Trophoblast cell (in vitro differentiated cells and primary cell): ENCODE measurements around the gene KRTAP10-4.

ENCODE experiments used
- DNase-seq, 2 donors: peaks; one replicate each; pipeline ENCODE4 v3.0.0-alpha.2; 2016
- H2AFZ ChIP-seq: 2 replicates; pipeline ENCODE4 v1.6.1; 2013; ENCODE audit warnings: low read length, moderate library complexity, mild to moderate bottlenecking; ENCODE audit not compliant: insufficient read depth, poor library complexity
- H2AK5ac ChIP-seq: 2 replicates; pipeline ENCODE4 v1.6.1; 2013; ENCODE audit warnings: mild to moderate bottlenecking, low read length
- H2BK120ac ChIP-seq: 2 replicates; pipeline ENCODE4 v1.6.1; 2013; ENCODE audit warnings: low read length, mild to moderate bottlenecking, moderate library complexity; ENCODE audit not compliant: insufficient read depth, poor library complexity
- H2BK12ac ChIP-seq: 2 replicates; pipeline ENCODE4 v1.6.1; 2013; ENCODE audit warnings: mild to moderate bottlenecking, low read length, moderate library complexity
- H2BK5ac ChIP-seq: 2 replicates; pipeline ENCODE4 v1.6.1; 2013; ENCODE audit warnings: low read length, low read depth, moderate library complexity, mild to moderate bottlenecking; ENCODE audit not compliant: poor library complexity
- H3K14ac ChIP-seq: 2 replicates; pipeline ENCODE4 v1.6.1; 2013; ENCODE audit warnings: mild to moderate bottlenecking, low read length
- H3K18ac ChIP-seq: 2 replicates; pipeline ENCODE4 v1.6.1; 2013; ENCODE audit warnings: mild to moderate bottlenecking, low read length
- H3K23ac ChIP-seq: 2 replicates; pipeline ENCODE4 v1.6.1; 2013; ENCODE audit warnings: low read length
- H3K27ac ChIP-seq: 2 replicates; pipeline ENCODE4 v1.5.1; 2013; ENCODE audit warnings: low read depth, mild to moderate bottlenecking, inconsistent platforms, low read length, moderate library complexity
- H3K27me3 ChIP-seq: 2 replicates; pipeline ENCODE4 v1.6.1; 2013; ENCODE audit warnings: inconsistent platforms, mild to moderate bottlenecking, low read length, moderate library complexity; ENCODE audit not compliant: insufficient read depth
- H3K36me3 ChIP-seq, 2 experiments: 1 replicate in 1 of 2; 2 replicates in 1 of 2; pipeline ENCODE4 v1.6.1; 2013; ENCODE audit warnings: low read length in 2 of 2, mild to moderate bottlenecking in 2 of 2, moderate library complexity in 1 of 2; ENCODE audit not compliant: insufficient read depth in 2 of 2, control insufficient read depth in 1 of 2
- H3K4ac ChIP-seq: 2 replicates; pipeline ENCODE4 v1.6.1; 2013; ENCODE audit warnings: low read depth, mild to moderate bottlenecking, low read length, moderate library complexity
- H3K4me1 ChIP-seq, 2 experiments: 1 replicate in 1 of 2; 2 replicates in 1 of 2; pipeline ENCODE4 v1.6.1; 2013; ENCODE audit warnings: low read length in 2 of 2, mild to moderate bottlenecking in 2 of 2, moderate library complexity in 1 of 2; ENCODE audit not compliant: insufficient read depth in 2 of 2, control insufficient read depth in 1 of 2
- H3K4me2 ChIP-seq: 2 replicates; pipeline ENCODE4 v1.6.1; 2013; ENCODE audit warnings: inconsistent platforms, mild to moderate bottlenecking, low read length, moderate library complexity
- H3K4me3 ChIP-seq: 2 replicates; pipeline ENCODE4 v1.5.1; 2013; ENCODE audit warnings: mild to moderate bottlenecking, low read depth, low read length, inconsistent platforms
- H3K79me1 ChIP-seq: one replicate; pipeline ENCODE4 v1.6.1; 2013; ENCODE audit warnings: low read length
- H3K79me2 ChIP-seq: 2 replicates; pipeline ENCODE4 v1.6.1; 2013; ENCODE audit warnings: low read length, mild to moderate bottlenecking; ENCODE audit not compliant: control insufficient read depth, insufficient read depth, poor library complexity
- H3K9ac ChIP-seq: 2 replicates; pipeline ENCODE4 v1.6.1; 2013; ENCODE audit warnings: mild to moderate bottlenecking, low read length
- H3K9me3 ChIP-seq: 2 replicates; pipeline ENCODE4 v1.6.1; 2013; ENCODE audit warnings: low read depth, mild to moderate bottlenecking, control low read depth, inconsistent platforms, low read length; ENCODE audit not compliant: insufficient read depth
- H4K12ac ChIP-seq: 2 replicates; pipeline ENCODE4 v1.6.1; 2013; ENCODE audit warnings: low read depth, mild to moderate bottlenecking, low read length, moderate library complexity
- H4K8ac ChIP-seq: 2 replicates; pipeline ENCODE4 v1.6.1; 2013; ENCODE audit warnings: low read depth, mild to moderate bottlenecking, low read length, moderate library complexity
- H4K91ac ChIP-seq: one replicate; pipeline ENCODE4 v1.6.1; 2013; ENCODE audit warnings: low read depth, mild to moderate bottlenecking, low read length, moderate library complexity
- WGBS: extraction: QIAGEN DNeasy Blood & Tissue Kit; methylation state at CpG from one replicate; pipeline ENCODE4 v1.1.7; 2013; ENCODE audit warnings: missing lambda C conversion rate; ENCODE audit not compliant: insufficient read length, insufficient coverage; ENCODE audit errors: extremely low coverage; 5-methylcytosine and 5-hydroxymethylcytosine counted together

Gene KRTAP10-4

DNA sequence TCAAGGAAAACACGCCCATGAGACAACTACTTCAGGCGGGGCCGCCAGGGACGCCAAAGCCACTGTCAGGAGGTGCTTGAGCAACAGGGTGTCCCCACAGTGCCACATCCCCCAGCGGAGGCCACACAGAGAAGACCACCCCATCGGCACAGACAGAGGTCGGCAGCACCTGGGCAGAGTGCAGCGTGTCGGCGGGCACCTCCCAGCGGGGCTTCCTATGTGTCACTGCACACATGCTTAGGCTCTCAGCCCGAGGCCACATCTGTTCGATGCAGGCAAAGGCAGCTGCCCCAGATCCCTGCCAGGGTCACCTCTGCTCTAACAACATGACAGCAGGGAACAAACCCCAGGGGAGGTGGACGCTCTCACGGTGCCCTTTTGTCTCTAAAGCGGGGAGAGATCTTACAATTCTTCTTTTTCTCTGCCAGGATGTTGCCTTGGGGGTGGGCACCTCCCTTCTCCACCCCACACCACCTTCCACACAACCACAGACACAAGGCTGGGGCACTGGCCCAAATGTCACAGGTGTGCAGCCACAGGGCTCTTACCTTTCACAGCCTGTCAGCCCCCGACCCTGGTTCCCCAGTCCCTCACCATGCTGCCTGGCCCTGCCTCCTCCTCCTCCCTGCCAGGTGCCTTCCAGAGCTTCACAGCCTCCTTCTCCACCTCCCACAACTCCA lies 42.5 kb downstream of the KRTAP10-4 start:
- no peak for DNase-seq
- H4K91ac ChIP-seq: no peak overlapping the region
- H3K4me1 ChIP-seq: no peaks in the 10 kb centered on the region
- H3K36me3 ChIP-seq: no peaks in the 10 kb centered on the region
- H2BK5ac ChIP-seq: no peak overlapping the region
- H2BK12ac ChIP-seq: no peak overlapping the region
- no peak overlapping the region for H4K8ac ChIP-seq
- H3K4me3 ChIP-seq: no peak overlapping the region
- no peaks in the 10 kb centered on the region for H3K79me2 ChIP-seq
- no peak overlapping the region for H4K12ac ChIP-seq
- no peak overlapping the region for H3K23ac ChIP-seq
- no peak overlapping the region for H3K4me2 ChIP-seq
- H3K4ac ChIP-seq: no peak overlapping the region
- no peak overlapping the region for H3K9ac ChIP-seq
- H3K14ac ChIP-seq: no peak overlapping the region
- peaks cover 28% of the 10 kb centered on the region for H3K9me3 ChIP-seq
- H2BK120ac ChIP-seq: no peak overlapping the region
- no peaks in the 10 kb centered on the region for H3K27me3 ChIP-seq
- no peaks in the 10 kb centered on the region for H3K79me1 ChIP-seq
- H3K27ac ChIP-seq: no peak overlapping the region
- H2AK5ac ChIP-seq: no peak overlapping the region
- no peak overlapping the region for H3K18ac ChIP-seq
- H2AFZ ChIP-seq: no peak overlapping the region
- no CpG with 5 or more reads among the region's 17 CpGs for WGBS

DNA sequence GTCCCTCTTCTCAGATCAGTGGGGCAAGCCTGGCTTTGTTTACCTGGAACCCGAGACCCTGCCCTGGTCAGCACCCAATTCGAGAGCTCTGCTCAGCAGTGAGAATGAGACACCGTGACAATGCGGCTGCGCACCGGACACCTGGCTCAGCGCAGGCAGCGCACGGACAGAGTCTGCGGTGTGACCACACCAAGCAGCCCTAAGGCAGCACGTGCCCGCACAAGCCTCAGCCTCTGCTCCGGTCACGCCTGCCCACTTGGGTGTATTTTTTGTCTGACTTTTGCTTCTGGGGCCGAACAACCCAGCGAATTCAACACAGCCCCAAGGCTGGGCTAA lies 43.0 kb downstream of the KRTAP10-4 start:
- H2BK5ac ChIP-seq: no peak overlapping the region
- peaks cover 26% of the 10 kb centered on the region for H3K9me3 ChIP-seq
- no peak overlapping the region for H3K4ac ChIP-seq
- no peaks in the 10 kb centered on the region for H3K36me3 ChIP-seq
- no peak overlapping the region for H3K14ac ChIP-seq
- H4K12ac ChIP-seq: no peak overlapping the region
- no peak overlapping the region for H3K4me2 ChIP-seq
- no peak overlapping the region for H2AK5ac ChIP-seq
- WGBS: no CpG with 5 or more reads among the region's 16 CpGs
- no peak overlapping the region for H3K23ac ChIP-seq
- no peak overlapping the region for H4K91ac ChIP-seq
- H3K79me2 ChIP-seq: no peaks in the 10 kb centered on the region
- H4K8ac ChIP-seq: no peak overlapping the region
- H3K4me1 ChIP-seq: no peaks in the 10 kb centered on the region
- no peak overlapping the region for H2BK12ac ChIP-seq
- no peaks in the 10 kb centered on the region for H3K79me1 ChIP-seq
- H3K4me3 ChIP-seq: no peak overlapping the region
- DNase-seq: no peak
- H3K18ac ChIP-seq: no peak overlapping the region
- H2BK120ac ChIP-seq: no peak overlapping the region
- H3K9ac ChIP-seq: no peak overlapping the region
- H2AFZ ChIP-seq: no peak overlapping the region
- H3K27ac ChIP-seq: no peak overlapping the region
- no peaks in the 10 kb centered on the region for H3K27me3 ChIP-seq

DNA sequence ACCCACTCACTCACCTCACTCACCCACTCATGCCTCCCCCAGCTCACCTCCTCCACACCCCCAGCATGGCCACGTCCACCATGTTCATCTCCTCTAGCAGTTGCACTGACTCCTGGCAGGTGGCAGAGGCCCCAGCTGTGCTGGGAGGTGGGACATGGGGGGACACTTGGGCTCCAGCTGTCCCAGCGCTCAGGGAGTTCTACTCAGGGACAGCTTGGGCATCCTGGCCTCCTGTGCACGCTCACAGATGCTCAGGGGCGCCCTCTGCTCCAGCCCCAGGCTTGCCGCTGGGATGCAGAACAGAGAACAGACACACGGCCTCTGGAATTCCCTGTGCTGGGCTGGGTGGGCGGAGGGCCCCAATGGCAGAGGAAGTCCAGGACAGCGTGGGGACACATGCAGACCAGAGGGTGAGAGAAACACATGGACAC lies 43.6 kb downstream of the KRTAP10-4 start:
- H3K79me1 ChIP-seq: no peaks in the 10 kb centered on the region
- WGBS: no CpG with 5 or more reads among the region's 8 CpGs

DNA sequence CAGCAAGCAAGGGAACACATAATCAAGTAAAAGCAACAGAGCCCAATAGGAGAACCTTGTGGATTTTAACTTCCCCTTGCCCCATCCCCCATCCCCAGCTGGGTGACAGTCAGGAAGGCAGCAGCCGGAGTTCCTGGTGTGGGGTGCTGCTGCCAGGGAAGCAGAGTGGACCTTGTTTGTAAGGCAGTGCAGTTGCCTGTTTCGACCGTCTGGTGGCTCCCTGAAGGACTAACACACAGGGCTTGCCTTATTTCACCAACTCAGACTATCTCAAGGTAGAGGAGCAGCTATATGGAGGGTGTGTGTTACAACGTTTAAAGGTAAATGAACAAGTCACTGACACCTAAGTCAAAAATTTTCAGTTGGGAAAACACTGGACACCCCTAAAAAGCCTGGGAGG lies 45.0 kb downstream of the KRTAP10-4 start:
- Histone ChIP-seq H3K27ac (no peak overlapping the region), H3K36me3 (no peaks in the 10 kb centered on the region), H3K9me3 (peaks cover 17% of the 10 kb centered on the region), H3K79me1 (no peaks in the 10 kb centered on the region), H3K79me2 (no peaks in the 10 kb centered on the region), H2AFZ (no peak overlapping the region), H2BK12ac (no peak overlapping the region), H3K27me3 (no peaks in the 10 kb centered on the region), H2BK5ac (no peak overlapping the region), H4K8ac (no peak overlapping the region), H3K18ac (no peak overlapping the region), H3K14ac (no peak overlapping the region), H3K4ac (no peak overlapping the region), H3K9ac (no peak overlapping the region), H3K4me2 (no peak overlapping the region), H2BK120ac (no peak overlapping the region), H3K4me3 (no peak overlapping the region), H4K12ac (no peak overlapping the region), H3K4me1 (no peaks in the 10 kb centered on the region), H3K23ac (no peak overlapping the region), H4K91ac (no peak overlapping the region), H2AK5ac (no peak overlapping the region)
- WGBS: no CpG with 5 or more reads among the region's 4 CpGs
- no peak for DNase-seq

More for the DNA sequence above, 43.6 kb downstream of the KRTAP10-4 start:
- Histone ChIP-seq H2BK12ac (no peak overlapping the region), H3K4me3 (no peak overlapping the region), H3K14ac (no peak overlapping the region), H3K4ac (no peak overlapping the region), H2BK120ac (no peak overlapping the region), H3K23ac (no peak overlapping the region), H3K36me3 (no peaks in the 10 kb centered on the region), H3K4me1 (no peaks in the 10 kb centered on the region), H3K18ac (no peak overlapping the region), H2BK5ac (no peak overlapping the region), H4K12ac (no peak overlapping the region), H2AK5ac (no peak overlapping the region), H4K8ac (no peak overlapping the region), H3K9me3 (peaks cover 20% of the 10 kb centered on the region), H3K79me2 (no peaks in the 10 kb centered on the region), H3K4me2 (no peak overlapping the region), H4K91ac (no peak overlapping the region), H3K27ac (no peak overlapping the region), H3K9ac (no peak overlapping the region), H3K27me3 (no peaks in the 10 kb centered on the region), H2AFZ (no peak overlapping the region)
- DNase-seq: no peak
